Fibroblast of lung (primary cell): ENCODE results near the gene TMEM178B. TPM values are rescaled to one million over a fixed set of nuclear protein-coding genes. Genes with fewer than 3 reads are reported as not detected.

Experiments used
- DNase-seq, 2 donors: peaks; one replicate each; pipeline versions ENCODE4 v3.0.0 to v3.0.0-alpha.2; 2010; ENCODE audit warnings: low read depth in 2 of 2
- H2AFZ ChIP-seq: 2 replicates; pipeline ENCODE4 v1.5.1; 2012; ENCODE audit warnings: low read length, control low read depth, inconsistent platforms
- H3K27ac ChIP-seq: 2 replicates; pipeline ENCODE4 v1.5.1; 2011; ENCODE audit warnings: low read length, control low read depth; ENCODE audit not compliant: insufficient read depth
- H3K27me3 ChIP-seq: 2 replicates; pipeline ENCODE4 v1.5.1; 2011; ENCODE audit warnings: mild to moderate bottlenecking, low read length; ENCODE audit not compliant: control insufficient read depth, insufficient read depth
- H3K36me3 ChIP-seq: 2 replicates; pipeline ENCODE4 v1.5.1; 2011; ENCODE audit warnings: low read length; ENCODE audit not compliant: control insufficient read depth, insufficient read depth
- H3K4me1 ChIP-seq: 2 replicates; pipeline ENCODE4 v1.5.1; 2011; ENCODE audit warnings: low read length; ENCODE audit not compliant: control insufficient read depth, insufficient read depth; ENCODE audit errors: extremely low read depth
- H3K4me2 ChIP-seq: 2 replicates; pipeline ENCODE4 v1.5.1; 2011; ENCODE audit warnings: low read length, control low read depth; ENCODE audit not compliant: insufficient read depth; ENCODE audit errors: extremely low read depth
- H3K4me3 ChIP-seq, 4 experiments: fragments of 200-600 bp in 1 of 4; sonication (generic) in 1 of 4; replicated peaks in 1 of 4; 2 replicates each; pipeline ENCODE4 v1.5.1; 2011 to 2016; ENCODE audit warnings: low read length in 4 of 4, low read depth in 3 of 4, mild to moderate bottlenecking in 3 of 4, control low read depth in 2 of 4, inconsistent platforms in 1 of 4, mixed read lengths in 1 of 4; ENCODE audit not compliant: insufficient read depth in 1 of 4; ENCODE audit errors: control extremely low read depth in 1 of 4
- H3K79me2 ChIP-seq: 2 replicates; pipeline ENCODE4 v1.5.1; 2012; ENCODE audit warnings: mild to moderate bottlenecking, low read length, inconsistent platforms; ENCODE audit not compliant: control insufficient read depth, insufficient read depth
- H3K9ac ChIP-seq: 2 replicates; pipeline ENCODE4 v1.5.1; 2011; ENCODE audit warnings: mild to moderate bottlenecking, low read length, control low read depth; ENCODE audit not compliant: insufficient read depth
- H3K9me3 ChIP-seq: 2 replicates; pipeline ENCODE4 v1.5.1; 2012; ENCODE audit warnings: low read depth, low read length; ENCODE audit not compliant: control insufficient read depth, insufficient read depth
- H4K20me1 ChIP-seq: 2 replicates; pipeline ENCODE4 v1.5.1; 2011; ENCODE audit warnings: low read length; ENCODE audit not compliant: control insufficient read depth, insufficient read depth; ENCODE audit errors: extremely low read depth
- CTCF ChIP-seq, 2 donors: IDR thresholded peaks in 1 of 2; conservative IDR thresholded peaks in 1 of 2; 1 replicate in 1 of 2; 2 replicates in 1 of 2; pipeline ENCODE4 v1.5.1; 2011 to 2012; ENCODE audit warnings: low read length in 2 of 2, control low read depth in 1 of 2, inconsistent platforms in 1 of 2, low read depth in 1 of 2, mild to moderate bottlenecking in 1 of 2
- EZH2 ChIP-seq: IDR thresholded peaks from 2 replicates; pipeline ENCODE4 v1.5.1; 2012; ENCODE audit warnings: low read length, control low read depth, mild to moderate bottlenecking; ENCODE audit errors: missing control alignments
- polyA plus RNA-seq, 2 donors: library from polyadenylated mRNA; depleted of rRNA in 1 of 2; stranded (reverse) in 1 of 2; unstranded in 1 of 2; fragments of >200 nt; gene quantifications; 2 replicates each; pipeline ENCODE4 v1.2.1, GENCODE V29; 2011 to 2012; ENCODE audit warnings: missing spikeins in 1 of 2
- total RNA-seq: library from RNA; depleted of rRNA; stranded (reverse); fragments of >200 nt; gene quantifications from 2 replicates; pipeline ENCODE4 v1.2.1, GENCODE V29; 2014

TMEM178B gene
- total and polyA plus RNA-seq, 2 donors (not counting 1 experiment from before 2014, with no cell fraction given) = under 0.01 to 0.14 TPM

- TF ChIP-seq CTCF (conservative IDR thresholded peaks at IDR 0.05 in 1 of 2, IDR thresholded peaks at IDR 0.05 in 1 of 2; ENCODE audit: low read depth in 1 of 2, low read length in 2 of 2) (no peak), EZH2 (no peak)
- no peak overlapping the region for H3K9ac ChIP-seq
- no peaks in the 10 kb centered on the region for H3K9me3 ChIP-seq
- no peak overlapping the region for H2AFZ ChIP-seq
- no peak for DNase-seq
- H3K27me3 ChIP-seq = no peaks in the 10 kb centered on the region
- no peak overlapping the region for H3K27ac ChIP-seq
- H3K4me3 ChIP-seq = no peak overlapping the region
- H3K4me1 ChIP-seq = no peaks in the 10 kb centered on the region
- H3K4me2 ChIP-seq = no peak overlapping the region
- no peaks in the 10 kb centered on the region for H4K20me1 ChIP-seq
- H3K79me2 ChIP-seq = no peaks in the 10 kb centered on the region
- H3K36me3 ChIP-seq = no peaks in the 10 kb centered on the region
Observed at GRCh38 chr7:141234335-141235105, 160.7 kb downstream of the TMEM178B start.

DNA sequence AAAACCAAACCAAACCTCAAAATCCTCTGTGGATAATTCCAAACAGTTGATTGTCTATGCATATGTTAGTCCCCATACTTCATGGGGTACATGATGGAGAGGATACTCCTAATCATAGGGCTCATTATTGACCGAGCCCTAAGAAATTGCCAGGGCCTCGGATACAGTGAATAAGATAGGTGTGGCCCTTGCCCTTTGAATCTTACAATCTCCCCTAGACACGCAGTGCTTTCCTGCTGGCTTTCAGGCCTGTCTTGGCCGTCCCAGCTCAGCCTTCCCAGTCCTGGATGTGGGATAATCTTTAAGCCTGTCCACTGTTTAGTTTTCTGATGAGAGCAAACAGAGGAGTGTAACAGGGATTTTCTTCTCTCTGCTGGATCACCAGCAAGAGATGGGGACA is 161.8 kb downstream of the TMEM178B start:
- DNase-seq = no peak
- no peaks in the 10 kb centered on the region for H3K4me1 ChIP-seq
- no peaks in the 10 kb centered on the region for H3K36me3 ChIP-seq
- H3K27me3 ChIP-seq = no peaks in the 10 kb centered on the region
- H3K9me3 ChIP-seq = no peaks in the 10 kb centered on the region
- H3K9ac ChIP-seq = no peak overlapping the region
- no peak overlapping the region for H3K4me3 ChIP-seq
- H2AFZ ChIP-seq = no peak overlapping the region
- H3K4me2 ChIP-seq = no peak overlapping the region
- no peak for TF ChIP-seq CTCF (conservative IDR thresholded peaks at IDR 0.05 in 1 of 2, IDR thresholded peaks at IDR 0.05 in 1 of 2; ENCODE audit: low read depth in 1 of 2, low read length in 2 of 2)
- TF ChIP-seq EZH2 = no peak
- H3K79me2 ChIP-seq = no peaks in the 10 kb centered on the region
- no peak overlapping the region for H3K27ac ChIP-seq
- no peaks in the 10 kb centered on the region for H4K20me1 ChIP-seq

GRCh38 chr7:141238596-141239243 is 164.9 kb downstream of the TMEM178B start:
- Histone ChIP-seq H3K4me2 (no peak overlapping the region), H3K4me3 (no peak overlapping the region), H3K9ac (no peak overlapping the region), H3K4me1 (no peaks in the 10 kb centered on the region), H3K27ac (no peak overlapping the region), H4K20me1 (no peaks in the 10 kb centered on the region), H2AFZ (no peak overlapping the region), H3K36me3 (no peaks in the 10 kb centered on the region), H3K79me2 (no peaks in the 10 kb centered on the region), H3K27me3 (no peaks in the 10 kb centered on the region), H3K9me3 (no peaks in the 10 kb centered on the region)
- DNase-seq = no peak
- no peak for TF ChIP-seq EZH2
- no peak for TF ChIP-seq CTCF (conservative IDR thresholded peaks at IDR 0.05 in 1 of 2, IDR thresholded peaks at IDR 0.05 in 1 of 2; ENCODE audit: low read depth in 1 of 2, low read length in 2 of 2)
